SK-N-SH (cell line): Measurements from ENCODE around the gene SCUBE3. TPM values are rescaled to one million over a fixed set of nuclear protein-coding genes. Genes with fewer than 3 reads are reported as not detected.

Experiments used
- CTCF ChIA-PET: fragments of 300-600, 350-600 bp; formaldehyde crosslinking; extraction: SDS; loops from one replicate; lab custom pipeline; 2021; lab: Yijun Ruan, JAX
- POLR2A ChIA-PET: fragments of 350-600 bp; sonication (Branson Sonifier 250); formaldehyde crosslinking; extraction: SDS; loops from one replicate; lab custom pipeline; 2020; ENCODE audit warnings: antibody characterized with exemption, inconsistent platforms; lab: Yijun Ruan, JAX
- DNase-seq: peaks from one replicate; pipeline ENCODE4 v3.0.0; 2012
- H2AFZ ChIP-seq: fragments of 200-600 bp; sonication (generic); 2 replicates; pipeline ENCODE4 v1.8.1; 2016; ENCODE audit warnings: antibody characterized with exemption, mild to moderate bottlenecking, low read depth
- H3F3A ChIP-seq: fragments of 200-600 bp; sonication (generic); replicated peaks from 2 replicates; pipeline ENCODE3; 2016; ENCODE audit warnings: antibody characterized with exemption, mild to moderate bottlenecking; ENCODE audit not compliant: insufficient read depth
- H3K27ac ChIP-seq, 2 experiments: fragments of 200-500 bp in 1 of 2; fragments of 200-600 bp in 1 of 2; sonication (Bioruptor generic) in 1 of 2; sonication (generic), shearing (Covaris generic) in 1 of 2; 2 replicates each; pipeline versions ENCODE4 v1.5.1 to v1.6.1; 2014 to 2016; ENCODE audit warnings: low read depth in 2 of 2, inconsistent platforms in 1 of 2, low read length in 1 of 2, mild to moderate bottlenecking in 1 of 2, mixed read lengths in 1 of 2
- H3K27me3 ChIP-seq: fragments of 200-600 bp; sonication (generic), shearing (Covaris generic); 2 replicates; pipeline ENCODE4 v1.6.1; 2016; ENCODE audit warnings: mixed run types; ENCODE audit not compliant: insufficient read depth
- H3K36me3 ChIP-seq, 2 experiments: fragments of 200-500 bp in 1 of 2; fragments of 200-600 bp in 1 of 2; sonication (Bioruptor generic) in 1 of 2; sonication (generic) in 1 of 2; replicated peaks in 1 of 2; 2 replicates each; pipeline versions ENCODE3 to v1.5.1; 2014 to 2016; ENCODE audit warnings: low read length in 1 of 2, mild to moderate bottlenecking in 1 of 2; ENCODE audit not compliant: insufficient read depth in 2 of 2, control insufficient read depth in 1 of 2
- H3K4me1 ChIP-seq, 2 experiments: fragments of 200-500 bp in 1 of 2; fragments of 200-600 bp in 1 of 2; sonication (Bioruptor generic) in 1 of 2; sonication (generic), shearing (Covaris generic) in 1 of 2; 2 replicates each; pipeline versions ENCODE4 v1.5.1 to v1.6.1; 2014 to 2016; ENCODE audit warnings: low read depth in 1 of 2, low read length in 1 of 2, mixed run types in 1 of 2; ENCODE audit not compliant: insufficient read depth in 2 of 2, control insufficient read depth in 1 of 2
- H3K4me2 ChIP-seq: fragments of 200-600 bp; sonication (generic), shearing (Covaris generic); 2 replicates; pipeline ENCODE4 v1.6.1; 2017; ENCODE audit warnings: mixed run types
- H3K4me3 ChIP-seq, 2 experiments: fragments of 200-500 bp in 1 of 2; fragments of 200-600 bp in 1 of 2; sonication (Bioruptor generic) in 1 of 2; sonication (generic), shearing (Covaris generic) in 1 of 2; 2 replicates each; pipeline versions ENCODE4 v1.5.1 to v1.8.1; 2014 to 2016; ENCODE audit warnings: low read depth in 2 of 2, inconsistent platforms in 1 of 2, low read length in 1 of 2, mild to moderate bottlenecking in 1 of 2, mixed read lengths in 1 of 2, moderate library complexity in 1 of 2
- H3K79me2 ChIP-seq: fragments of 200-600 bp; sonication (generic); 2 replicates; pipeline ENCODE4 v1.8.1; 2017; ENCODE audit warnings: mild to moderate bottlenecking; ENCODE audit not compliant: insufficient read depth
- H3K9ac ChIP-seq: fragments of 200-600 bp; sonication (generic); 2 replicates; pipeline ENCODE4 v1.6.1; 2017; ENCODE audit warnings: mixed run types
- H3K9me2 ChIP-seq: fragments of 200-600 bp; sonication (generic); 2 replicates; pipeline ENCODE4 v1.6.1; 2017; ENCODE audit warnings: mixed run types
- H3K9me3 ChIP-seq: fragments of 200-600 bp; sonication (generic); 2 replicates; pipeline ENCODE4 v1.6.1; 2017; ENCODE audit warnings: mixed run types, mild to moderate bottlenecking, moderate library complexity
- H4K20me1 ChIP-seq: fragments of 200-600 bp; sonication (generic); 2 replicates; pipeline ENCODE4 v1.6.1; 2017; ENCODE audit warnings: mild to moderate bottlenecking, mixed run types; ENCODE audit not compliant: insufficient read depth
- CHD2 ChIP-seq: fragments of 150-350 bp; IDR thresholded peaks from 2 replicates; pipeline ENCODE4 v1.6.1; 2018; ENCODE audit warnings: low read length; ENCODE audit not compliant: partially characterized antibody
- FOSL2 ChIP-seq: IDR thresholded peaks from 2 replicates; pipeline ENCODE4 v1.4.0; 2012; ENCODE audit warnings: low read depth, mild to moderate bottlenecking, moderate library complexity, borderline replicate concordance
- FOXJ3 ChIP-seq: sonication (generic); formaldehyde crosslinking; IDR thresholded peaks from 2 replicates; pipeline ENCODE4 v1.5.1; 2020; ENCODE audit warnings: mild to moderate bottlenecking, missing genetic modification reagents
- FOXM1 ChIP-seq: IDR thresholded peaks from 2 replicates; pipeline ENCODE4 v1.4.0; 2012; ENCODE audit warnings: low read depth, mild to moderate bottlenecking
- GATA2 ChIP-seq: sonication (generic); formaldehyde crosslinking; IDR thresholded peaks from 2 replicates; pipeline ENCODE4 v1.5.0; 2020; ENCODE audit warnings: mild to moderate bottlenecking, missing genetic modification reagents
- IRF3 ChIP-seq: fragments of 150-350 bp; IDR thresholded peaks from 2 replicates; pipeline ENCODE4 v1.6.1; 2016; ENCODE audit warnings: mild to moderate bottlenecking, low read depth, low read length
- MAX ChIP-seq: IDR thresholded peaks from 2 replicates; pipeline ENCODE4 v1.4.0; 2012; ENCODE audit warnings: low read depth
- MXI1 ChIP-seq: IDR thresholded peaks from 2 replicates; pipeline ENCODE4 v1.6.1; 2012; ENCODE audit warnings: mild to moderate bottlenecking, low read depth, low read length, improper control_type of control experiment
- NFIC ChIP-seq: IDR thresholded peaks from 2 replicates; pipeline ENCODE4 v1.4.0; 2012; ENCODE audit warnings: borderline replicate concordance
- POLR2AphosphoS5 ChIP-seq: IDR thresholded peaks from 2 replicates; pipeline ENCODE4 v1.6.1; 2012; ENCODE audit warnings: low read depth, low read length
- RCOR1 ChIP-seq: fragments of 150-350 bp; IDR thresholded peaks from 2 replicates; pipeline ENCODE4 v1.6.1; 2017; ENCODE audit warnings: antibody characterized with exemption, low read length
- RFX5 ChIP-seq: IDR thresholded peaks from 2 replicates; pipeline ENCODE4 v1.6.1; 2012; ENCODE audit warnings: mild to moderate bottlenecking, improper control_type of control experiment, low read length
- SMC3 ChIP-seq: IDR thresholded peaks from 2 replicates; pipeline ENCODE4 v1.6.1; 2012; ENCODE audit warnings: low read depth, low read length, improper control_type of control experiment
- TEAD4 ChIP-seq: IDR thresholded peaks from 2 replicates; pipeline ENCODE4 v1.4.0; 2012; ENCODE audit warnings: mild to moderate bottlenecking, borderline replicate concordance; ENCODE audit not compliant: insufficient read depth
- YY1 ChIP-seq: IDR thresholded peaks from 2 replicates; pipeline ENCODE4 v1.4.0; 2012; ENCODE audit warnings: low read depth, mild to moderate bottlenecking
- ZBTB33 ChIP-seq: IDR thresholded peaks from 2 replicates; pipeline ENCODE4 v1.4.0; 2012; ENCODE audit warnings: low read depth, borderline replicate concordance
- WGBS: methylation state at CpG from one replicate; pipeline ENCODE4 v1.1.6; 2017; ENCODE audit warnings: low lambda C conversion rate; 5-methylcytosine and 5-hydroxymethylcytosine counted together
- polyA plus RNA-seq, 3 experiments: library from polyadenylated mRNA; depleted of rRNA; stranded (reverse); fragments of >200 nt; gene quantifications; 2 replicates each; pipeline ENCODE4 v1.2.3, GENCODE V29; 2012
- TF ChIP-seq, protein P1 (sequence below): IDR thresholded peaks from 2 replicates; pipeline ENCODE4 v1.6.1; 2012; ENCODE audit warnings: mild to moderate bottlenecking, low read depth, low read length, moderate library complexity

The SCUBE3 gene
- polyA plus RNA-seq, 1 of the 3 experiments (the other 2 are of a cell fraction): 2.0 TPM

DNA sequence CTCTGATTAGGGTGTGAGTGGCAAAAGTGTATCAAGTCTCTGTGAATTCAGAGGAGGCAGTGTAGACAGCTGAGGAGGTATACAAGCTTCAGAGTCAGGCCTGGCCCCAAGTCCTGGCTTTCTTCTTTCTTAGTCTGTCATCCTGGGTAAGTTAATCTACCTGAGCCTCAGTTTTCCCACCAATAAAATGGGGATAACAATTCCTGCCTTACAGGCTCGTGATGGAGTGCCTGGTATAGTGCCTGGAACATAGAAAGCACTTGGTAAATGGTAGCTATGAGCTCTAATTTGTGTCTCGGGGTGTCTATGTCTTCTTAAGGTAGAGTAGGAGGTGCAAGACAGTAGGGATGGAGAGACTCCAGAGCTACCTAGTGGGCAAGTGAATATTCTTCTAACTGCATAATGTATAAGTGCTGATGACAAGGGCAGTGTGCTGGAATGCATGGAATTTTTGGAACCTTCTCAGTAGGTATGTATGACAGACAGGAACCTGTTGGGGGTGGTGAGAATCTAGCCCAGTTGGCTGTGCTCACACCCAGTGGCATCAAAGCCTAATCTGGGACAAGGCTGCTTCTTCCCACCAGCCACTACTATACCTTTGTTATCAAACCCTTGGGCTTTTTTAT lies 4.0 kb upstream of the SCUBE3 start:
- Histone ChIP-seq H3K4me3 (no peak overlapping the region), H3K9me3 (no peaks in the 10 kb centered on the region), H3K27me3 (no peaks in the 10 kb centered on the region), H3K79me2 (peaks cover 2% of the 10 kb centered on the region; the same call in 1 of the 2 replicates), H3K27ac (no peak overlapping the region), H3K9me2 (no peaks in the 10 kb centered on the region), H3K9ac (no peak overlapping the region), H2AFZ (no peak overlapping the region), H3K4me2 (no peak overlapping the region), H4K20me1 (no peaks in the 10 kb centered on the region), H3K4me1 (peaks cover 0 to 4% of the 10 kb centered on the region in 2 experiments; a peak in 1 of 4 replicates), H3K36me3 (no peaks in the 10 kb centered on the region), H3F3A (no peaks in the 10 kb centered on the region)
- TF ChIP-seq POLR2AphosphoS5 (no peak), ZBTB33 (no peak), YY1 (no peak), SMC3 (no peak), FOXM1 (no peak), RCOR1 (no peak), MXI1 (no peak), MAX (no peak), TEAD4 (no peak), FOSL2 (no peak), GATA2 (CRISPR knock-in tag) (no peak), FOXJ3 (CRISPR knock-in tag) (no peak), RFX5 (no peak), CHD2 (no peak)
- WGBS: 52% methylated on average over 2 of the region's 2 CpGs
- POLR2A ChIA-PET: no interaction called here
- CTCF ChIA-PET: interaction anchor here (1.2 to 7.8 kb wide), 4 partner anchors 10 to 64 kb away, joined by 4 to 68 read pairs (median 30); no protein-coding TSS in a partner anchor
- DNase-seq: no peak

DNA sequence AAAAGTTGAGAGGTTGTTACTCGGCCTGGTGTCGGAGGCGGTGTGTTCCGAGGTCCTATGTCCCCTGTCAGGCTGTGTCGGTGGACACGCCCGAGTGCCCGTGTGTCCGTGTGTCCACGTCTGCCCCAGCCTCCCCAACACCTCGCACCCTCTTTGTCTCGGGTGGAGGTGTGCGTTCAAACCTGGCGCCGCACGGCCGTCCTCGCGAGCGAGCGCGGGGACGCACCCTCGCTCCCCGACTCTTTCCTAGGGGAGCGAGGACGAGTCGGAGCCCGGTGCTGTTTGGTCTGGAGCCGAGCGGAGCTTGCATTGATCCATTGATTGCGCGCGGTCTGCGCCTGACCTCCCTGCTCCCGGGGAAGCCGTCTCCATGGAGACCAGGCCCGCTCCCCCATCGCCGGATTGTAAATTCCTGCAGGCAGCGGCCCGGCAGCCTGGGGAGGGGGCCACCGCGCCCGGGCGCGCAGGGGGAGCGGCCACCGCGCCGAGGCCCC lies 411 bp upstream of the SCUBE3 start:
- Histone ChIP-seq H3K4me2 (peak overlapping the region; percentile 90), H3K9me3 (no peaks in the 10 kb centered on the region), H2AFZ (peak overlapping the region; percentile 88), H3K4me1 (peaks cover 0 to 4% of the 10 kb centered on the region in 2 experiments; a peak in 1 of 4 replicates), H3K4me3 (peak overlapping the region; percentile 52 to 63), H3K36me3 (no peaks in the 10 kb centered on the region), H3K27ac (no peak overlapping the region), H3K9ac (peak overlapping the region; percentile 54; the same call in 1 of the 2 replicates), H3K79me2 (peaks cover 9% of the 10 kb centered on the region; the same call in 1 of the 2 replicates), H4K20me1 (no peaks in the 10 kb centered on the region), H3F3A (no peaks in the 10 kb centered on the region), H3K27me3 (no peaks in the 10 kb centered on the region), H3K9me2 (no peaks in the 10 kb centered on the region)
- 33% methylated on average over 35 of the region's 51 CpGs for WGBS
- POLR2A ChIA-PET: no interaction called here
- no peak for TF ChIP-seq MAX
- no peak for TF ChIP-seq NFIC
- TF ChIP-seq, protein P1, sequence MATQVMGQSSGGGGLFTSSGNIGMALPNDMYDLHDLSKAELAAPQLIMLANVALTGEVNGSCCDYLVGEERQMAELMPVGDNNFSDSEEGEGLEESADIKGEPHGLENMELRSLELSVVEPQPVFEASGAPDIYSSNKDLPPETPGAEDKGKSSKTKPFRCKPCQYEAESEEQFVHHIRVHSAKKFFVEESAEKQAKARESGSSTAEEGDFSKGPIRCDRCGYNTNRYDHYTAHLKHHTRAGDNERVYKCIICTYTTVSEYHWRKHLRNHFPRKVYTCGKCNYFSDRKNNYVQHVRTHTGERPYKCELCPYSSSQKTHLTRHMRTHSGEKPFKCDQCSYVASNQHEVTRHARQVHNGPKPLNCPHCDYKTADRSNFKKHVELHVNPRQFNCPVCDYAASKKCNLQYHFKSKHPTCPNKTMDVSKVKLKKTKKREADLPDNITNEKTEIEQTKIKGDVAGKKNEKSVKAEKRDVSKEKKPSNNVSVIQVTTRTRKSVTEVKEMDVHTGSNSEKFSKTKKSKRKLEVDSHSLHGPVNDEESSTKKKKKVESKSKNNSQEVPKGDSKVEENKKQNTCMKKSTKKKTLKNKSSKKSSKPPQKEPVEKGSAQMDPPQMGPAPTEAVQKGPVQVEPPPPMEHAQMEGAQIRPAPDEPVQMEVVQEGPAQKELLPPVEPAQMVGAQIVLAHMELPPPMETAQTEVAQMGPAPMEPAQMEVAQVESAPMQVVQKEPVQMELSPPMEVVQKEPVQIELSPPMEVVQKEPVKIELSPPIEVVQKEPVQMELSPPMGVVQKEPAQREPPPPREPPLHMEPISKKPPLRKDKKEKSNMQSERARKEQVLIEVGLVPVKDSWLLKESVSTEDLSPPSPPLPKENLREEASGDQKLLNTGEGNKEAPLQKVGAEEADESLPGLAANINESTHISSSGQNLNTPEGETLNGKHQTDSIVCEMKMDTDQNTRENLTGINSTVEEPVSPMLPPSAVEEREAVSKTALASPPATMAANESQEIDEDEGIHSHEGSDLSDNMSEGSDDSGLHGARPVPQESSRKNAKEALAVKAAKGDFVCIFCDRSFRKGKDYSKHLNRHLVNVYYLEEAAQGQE: no peak
- no peak for TF ChIP-seq MXI1
- no peak for TF ChIP-seq IRF3
- CTCF ChIA-PET: interaction anchor here (0.7 to 4.3 kb wide), 7 partner anchors 9 to 1442 kb away, joined by 3 to 29 read pairs (median 3); no protein-coding TSS in a partner anchor
- DNase-seq: peak; percentile 73
